CD4-positive, alpha-beta T cell treated with Interleukin-12 subunit alpha and Interleukin-12 subunit beta, for 1 hour (primary cell): ENCODE data around the gene ASTN2.

ENCODE experiments used
- DNase-seq: peaks from one replicate; pipeline ENCODE4 v3.0.0-alpha.2; 2020

Gene ASTN2

GRCh38 chr9:116391306-116391900 lies 1023.5 kb downstream of the ASTN2 start:
- DNase-seq, result no peak

GRCh38 chr9:116390303-116391228 lies 1024.3 kb downstream of the ASTN2 start:
- DNase-seq, result no peak

GRCh38 chr9:116389541-116390302 lies 1025.1 kb downstream of the ASTN2 start:
- no peak for DNase-seq

GRCh38 chr9:116387934-116388698 lies 1026.7 kb downstream of the ASTN2 start:
- DNase-seq, result no peak

- DNase-seq, result no peak
Measured at GRCh38 chr9:116383936-116384335, 1030.9 kb downstream of the ASTN2 start.

GRCh38 chr9:116383133-116383532 lies 1031.7 kb downstream of the ASTN2 start:
- DNase-seq, result no peak

- DNase-seq, result no peak
Measured at GRCh38 chr9:116382053-116382452, 1032.8 kb downstream of the ASTN2 start.

GRCh38 chr9:116381350-116381749 lies 1033.5 kb downstream of the ASTN2 start:
- DNase-seq, result no peak

GRCh38 chr9:116380496-116380995 lies 1034.3 kb downstream of the ASTN2 start:
- no peak for DNase-seq

GRCh38 chr9:116379821-116380220 lies 1035.0 kb downstream of the ASTN2 start:
- DNase-seq, result no peak

GRCh38 chr9:116378873-116379272 lies 1036.0 kb downstream of the ASTN2 start:
- DNase-seq, result no peak

GRCh38 chr9:116377179-116377798 lies 1037.6 kb downstream of the ASTN2 start:
- DNase-seq, result no peak
